OCI-LY3 (cell line): Measurements from ENCODE around the gene DNTTIP2.
"Not testable (repeated sequence)": the region's sequence is repeated elsewhere in the genome, so short reads cannot be mapped to it uniquely, and the experiment has no call there.

Experiments used
- H2AFZ ChIP-seq: fragments of 200-600, 300-600 bp; shearing (Covaris generic); 2 replicates; pipeline ENCODE4 v1.6.0; 2014; ENCODE audit warnings: antibody characterized with exemption, low read depth, low read length
- H3K27ac ChIP-seq: fragments of 200-600, 300-600 bp; sonication (generic); 2 replicates; pipeline ENCODE4 v1.5.1; 2014; ENCODE audit warnings: mild to moderate bottlenecking, low read length, moderate library complexity, mixed read lengths
- H3K27me3 ChIP-seq: fragments of 200-600, 300-600 bp; sonication (generic); 2 replicates; pipeline ENCODE4 v1.6.1; 2014; ENCODE audit warnings: low read depth, low read length, mixed read lengths
- H3K36me3 ChIP-seq: fragments of 200-600, 300-600 bp; sonication (generic); replicated peaks from 2 replicates; pipeline ENCODE3; 2014; ENCODE audit warnings: low read depth, low read length, mixed read lengths
- H3K4me1 ChIP-seq: fragments of 300-600, 200-600 bp; sonication (generic); 2 replicates; pipeline ENCODE4 v1.6.1; 2014; ENCODE audit warnings: low read length, mixed read lengths
- H3K4me2 ChIP-seq: fragments of 200-600, 300-600 bp; sonication (generic); 2 replicates; pipeline ENCODE4 v1.6.1; 2014; ENCODE audit warnings: low read length, mixed read lengths
- H3K4me3 ChIP-seq: fragments of 300-600, 200-600 bp; sonication (generic); 2 replicates; pipeline ENCODE4 v1.5.1; 2014; ENCODE audit warnings: antibody characterized with exemption, mild to moderate bottlenecking, low read length, moderate library complexity
- H3K79me2 ChIP-seq: fragments of 300-600, 200-600 bp; shearing (Covaris generic); 2 replicates; pipeline ENCODE4 v1.6.1; 2014; ENCODE audit warnings: mild to moderate bottlenecking, low read length, mixed read lengths
- H3K9ac ChIP-seq: fragments of 300-600, 200-600 bp; shearing (Covaris generic); 2 replicates; pipeline ENCODE4 v1.6.0; 2014; ENCODE audit warnings: mild to moderate bottlenecking, low read length, moderate library complexity
- H3K9me3 ChIP-seq: fragments of 200-600, 300-600 bp; shearing (Covaris generic); 2 replicates; pipeline ENCODE4 v1.6.1; 2014; ENCODE audit warnings: low read length, mixed read lengths; ENCODE audit not compliant: insufficient read depth
- H4K20me1 ChIP-seq: fragments of 200-600, 300-600 bp; sonication (generic); 2 replicates; pipeline ENCODE4 v1.6.1; 2016; ENCODE audit warnings: low read length, mixed read lengths; ENCODE audit not compliant: insufficient read depth
- CTCF ChIP-seq: fragments of 200-600, 300-600 bp; sonication (generic); IDR thresholded peaks from 2 replicates; pipeline ENCODE4 v1.5.1; 2014; ENCODE audit warnings: antibody characterized with exemption, low read length, low read depth
- EZH2phosphoT487 ChIP-seq: fragments of 200-600 bp; shearing (Covaris generic); IDR thresholded peaks from 2 replicates; pipeline ENCODE4 v1.6.1; 2018; ENCODE audit warnings: antibody characterized with exemption, mixed run types, low read depth

DNTTIP2 gene

GRCh38 chr1:93878889-93879586, at the start of gene DNTTIP2:
Gene DNTTIP2 (minus strand): TSS chr1:93879206. CDS start chr1:93879148, 58 bp downstream.
- H3K9ac ChIP-seq, result peak within 1 kb of the TSS; percentile 91
- no peaks in the 10 kb centered on the region; the same call in 1 of the 2 replicates for H4K20me1 ChIP-seq
- H3K4me2 ChIP-seq, result peak within 1 kb of the TSS; percentile 79
- no peaks in the 10 kb centered on the region for H3K9me3 ChIP-seq
- H3K36me3 ChIP-seq, result peaks cover 28% of the 10 kb centered on the region
- TF ChIP-seq EZH2phosphoT487 (no peak), CTCF (no peak)
- H3K27ac ChIP-seq, result peak within 1 kb of the TSS; percentile 56
- H3K27me3 ChIP-seq, result no peaks in the 10 kb centered on the region
- peak within 1 kb of the TSS; percentile 99 for H3K4me3 ChIP-seq
- peaks cover 19% of the 10 kb centered on the region for H3K4me1 ChIP-seq
- H3K79me2 ChIP-seq, result peaks cover 50% of the 10 kb centered on the region
- peak within 1 kb of the TSS; percentile 71 for H2AFZ ChIP-seq

DNA sequence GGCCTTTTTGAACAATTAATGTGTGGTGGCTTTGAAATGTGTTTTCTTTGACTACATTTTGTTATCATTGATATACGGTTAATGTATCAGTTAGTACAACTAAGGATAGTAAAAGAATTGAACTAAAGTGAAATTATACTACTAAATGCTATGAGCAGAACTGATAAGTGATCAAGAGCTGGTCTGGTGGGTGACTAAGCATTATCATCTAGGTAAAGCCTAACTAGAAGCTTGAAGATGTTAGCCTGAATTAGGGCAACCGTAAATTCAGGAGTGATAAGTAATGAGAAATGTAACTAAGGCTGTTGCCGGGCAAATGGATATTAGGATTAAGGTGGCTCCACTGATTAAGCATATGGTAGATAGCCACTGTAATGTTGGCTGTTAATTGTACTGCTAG, 46.2 kb upstream of the DNTTIP2 start:
- no peaks in the 10 kb centered on the region for H3K9me3 ChIP-seq
- H3K27me3 ChIP-seq, result no peaks in the 10 kb centered on the region
- no peak overlapping the region for H3K4me2 ChIP-seq
- no peak overlapping the region for H3K4me3 ChIP-seq
- H3K79me2 ChIP-seq, result no peaks in the 10 kb centered on the region
- no peak overlapping the region for H3K9ac ChIP-seq
- H2AFZ ChIP-seq, result no peak overlapping the region
- H3K36me3 ChIP-seq, result no peaks in the 10 kb centered on the region
- H4K20me1 ChIP-seq, result no peaks in the 10 kb centered on the region
- no peak overlapping the region for H3K27ac ChIP-seq
- H3K4me1 ChIP-seq, result no peaks in the 10 kb centered on the region
- no peak for TF ChIP-seq EZH2phosphoT487
- no peak for TF ChIP-seq CTCF

DNA sequence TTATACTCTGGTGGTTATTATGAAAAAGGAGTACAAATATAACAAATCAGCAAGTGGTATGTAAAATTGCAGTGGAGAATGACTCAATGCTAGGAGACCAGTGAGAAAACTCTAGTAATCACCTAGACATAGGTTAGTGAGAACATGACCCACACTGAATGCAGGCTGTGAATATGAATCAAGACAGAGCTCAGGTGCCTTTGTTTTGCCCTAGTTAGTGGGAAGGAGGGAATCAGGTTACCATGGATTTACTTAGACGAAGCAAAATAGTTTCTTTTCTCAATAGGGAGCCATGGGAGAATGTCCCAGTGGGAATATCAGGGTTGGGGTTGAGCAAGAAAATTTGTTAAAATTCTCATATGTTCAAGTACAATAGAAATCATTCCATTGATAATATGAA, 40.8 kb upstream of the DNTTIP2 start:
- Histone ChIP-seq H3K4me2 (no peak overlapping the region), H2AFZ (no peak overlapping the region), H3K4me1 (no peaks in the 10 kb centered on the region), H3K27me3 (no peaks in the 10 kb centered on the region), H3K79me2 (no peaks in the 10 kb centered on the region), H3K9me3 (no peaks in the 10 kb centered on the region), H4K20me1 (no peaks in the 10 kb centered on the region), H3K36me3 (no peaks in the 10 kb centered on the region), H3K9ac (no peak overlapping the region), H3K27ac (no peak overlapping the region), H3K4me3 (no peak overlapping the region)
- TF ChIP-seq CTCF (no peak), EZH2phosphoT487 (no peak)

DNA sequence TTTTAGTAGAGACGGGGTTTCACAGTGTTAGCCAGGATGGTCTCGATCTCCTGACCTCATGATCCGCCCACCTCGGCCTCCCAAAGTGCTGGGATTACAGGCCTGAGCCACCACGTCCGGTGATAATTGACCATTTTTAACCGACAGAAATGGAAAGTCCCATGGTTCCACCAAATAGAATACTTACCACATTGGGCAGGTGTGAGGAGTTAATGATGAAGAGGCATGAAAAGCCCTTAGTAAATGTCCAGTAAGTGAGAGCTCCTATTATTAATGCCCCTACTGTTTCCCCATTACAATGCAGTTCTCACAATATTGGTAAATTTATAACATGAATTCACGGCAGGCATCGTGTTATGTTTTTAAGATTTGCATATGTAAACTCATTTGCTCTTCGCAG, 38.3 kb upstream of the DNTTIP2 start:
- H2AFZ ChIP-seq, result no peak overlapping the region
- no peak overlapping the region for H3K27ac ChIP-seq
- no peaks in the 10 kb centered on the region for H3K4me1 ChIP-seq
- H3K9me3 ChIP-seq, result no peaks in the 10 kb centered on the region
- H3K9ac ChIP-seq, result no peak overlapping the region
- H3K36me3 ChIP-seq, result no peaks in the 10 kb centered on the region
- no peak overlapping the region for H3K4me3 ChIP-seq
- TF ChIP-seq CTCF (no peak), EZH2phosphoT487 (no peak)
- no peak overlapping the region for H3K4me2 ChIP-seq
- H3K27me3 ChIP-seq, result no peaks in the 10 kb centered on the region
- H3K79me2 ChIP-seq, result no peaks in the 10 kb centered on the region
- no peaks in the 10 kb centered on the region for H4K20me1 ChIP-seq

DNA sequence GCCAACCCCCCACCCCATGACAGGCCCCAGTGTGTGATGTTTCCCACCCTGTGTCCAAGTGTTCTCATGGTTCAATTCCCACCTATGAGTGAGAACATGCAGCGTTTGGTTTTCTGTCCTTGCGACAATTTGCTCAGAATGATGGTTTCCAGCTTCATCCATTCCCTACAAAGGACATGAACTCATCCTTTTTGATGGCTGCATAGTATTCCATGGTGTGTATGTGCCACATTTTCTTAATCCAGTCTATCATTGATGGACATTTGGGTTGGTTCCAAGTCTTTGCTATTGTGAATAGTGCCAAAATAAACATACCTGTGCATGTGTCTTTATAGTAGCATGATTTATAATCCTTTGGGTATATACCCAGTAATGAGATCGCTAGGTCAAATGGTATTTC, 31.9 kb upstream of the DNTTIP2 start:
- not testable (repeated sequence) for H4K20me1 ChIP-seq, H3K4me1 ChIP-seq, H3K27me3 ChIP-seq, H3K4me3 ChIP-seq, H3K9me3 ChIP-seq, H2AFZ ChIP-seq, H3K9ac ChIP-seq, H3K4me2 ChIP-seq, H3K27ac ChIP-seq, H3K36me3 ChIP-seq
- peaks cover 25% of the 10 kb centered on the region for H3K79me2 ChIP-seq
